Measurements from ENCODE around the gene TLCD5. TPM values are rescaled to one million over a fixed set of nuclear protein-coding genes. Genes with fewer than 3 reads are reported as not detected.

TLCD5 gene
- total and polyA plus RNA-seq, 4 donors = 2.0 to 10.8 (median 3.1) TPM

GRCh38 chr11:120306519-120307242 is 18.4 kb upstream of the TLCD5 start:
- H3K27ac ChIP-seq (ENCODE audit: low read depth in 1 of 2, low read length in 1 of 2) = no peak overlapping the region
- no peaks in the 10 kb centered on the region for H3K27me3 ChIP-seq (ENCODE audit: control insufficient read depth in 3 of 3, insufficient read depth in 3 of 3, low read length in 2 of 3)
- 61 to 68% methylated on average over 11 of the region's 11 CpGs for WGBS, 2 donors
- no peaks in the 10 kb centered on the region for H3K9me3 ChIP-seq (ENCODE audit: control insufficient read depth in 4 of 4, insufficient read depth in 3 of 4, low read length in 3 of 4)
- TF ChIP-seq CTCF (IDR thresholded peaks at IDR 0.05; ENCODE audit: control extremely low read depth, extremely low read depth) = no peak
- no peak overlapping the region for H3K4me3 ChIP-seq
- H3K36me3 ChIP-seq (ENCODE audit: control insufficient read depth in 4 of 4, insufficient read depth in 4 of 4, low read length in 4 of 4) = no peaks in the 10 kb centered on the region
- peaks cover 0 to 6% (median 0%) of the 10 kb centered on the region in 5 donors for H3K4me1 ChIP-seq (ENCODE audit: control insufficient read depth in 5 of 5, insufficient read depth in 5 of 5, low read length in 5 of 5)
- no peak for DNase-seq
- no peak for ATAC-seq (ENCODE audit: insufficient read depth, low FRiP score)
- no peak overlapping the region for H3K9ac ChIP-seq (ENCODE audit: insufficient read depth in 1 of 2, low read length in 2 of 2)

GRCh38 chr11:120307476-120307875 is 17.6 kb upstream of the TLCD5 start:
- Histone ChIP-seq H3K36me3 (ENCODE audit: control insufficient read depth in 4 of 4, insufficient read depth in 4 of 4, low read length in 4 of 4) (no peaks in the 10 kb centered on the region), H3K9me3 (ENCODE audit: control insufficient read depth in 4 of 4, insufficient read depth in 3 of 4, low read length in 3 of 4) (no peaks in the 10 kb centered on the region), H3K4me3 (no peak overlapping the region), H3K9ac (ENCODE audit: insufficient read depth in 1 of 2, low read length in 2 of 2) (no peak overlapping the region), H3K4me1 (ENCODE audit: control insufficient read depth in 5 of 5, insufficient read depth in 5 of 5, low read length in 5 of 5) (peaks cover 0 to 4% (median 0%) of the 10 kb centered on the region in 5 donors), H3K27me3 (ENCODE audit: control insufficient read depth in 3 of 3, insufficient read depth in 3 of 3, low read length in 2 of 3) (no peaks in the 10 kb centered on the region), H3K27ac (ENCODE audit: low read depth in 1 of 2, low read length in 1 of 2) (no peak overlapping the region)
- ATAC-seq (ENCODE audit: insufficient read depth, low FRiP score) (no peak), DNase-seq (no peak)
- TF ChIP-seq CTCF (IDR thresholded peaks at IDR 0.05; ENCODE audit: control extremely low read depth, extremely low read depth) = no peak
- WGBS, 2 donors = 95% methylated on average over 10 to 11 of the region's 11 CpGs

GRCh38 chr11:120308081-120308480 is 17.0 kb upstream of the TLCD5 start:
- no peak for TF ChIP-seq CTCF (IDR thresholded peaks at IDR 0.05; ENCODE audit: control extremely low read depth, extremely low read depth)

More at GRCh38 chr11:120308081-120308480, 17.0 kb upstream of the TLCD5 start:
- Histone ChIP-seq H3K9me3 (ENCODE audit: control insufficient read depth in 4 of 4, insufficient read depth in 3 of 4, low read length in 3 of 4) (no peaks in the 10 kb centered on the region), H3K4me1 (ENCODE audit: control insufficient read depth in 5 of 5, insufficient read depth in 5 of 5, low read length in 5 of 5) (no peaks in the 10 kb centered on the region), H3K27me3 (ENCODE audit: control insufficient read depth in 3 of 3, insufficient read depth in 3 of 3, low read length in 2 of 3) (no peaks in the 10 kb centered on the region), H3K4me3 (no peak overlapping the region), H3K27ac (ENCODE audit: low read depth in 1 of 2, low read length in 1 of 2) (no peak overlapping the region), H3K9ac (ENCODE audit: insufficient read depth in 1 of 2, low read length in 2 of 2) (no peak overlapping the region), H3K36me3 (ENCODE audit: control insufficient read depth in 4 of 4, insufficient read depth in 4 of 4, low read length in 4 of 4) (no peaks in the 10 kb centered on the region)
- WGBS, 2 donors = 90 to 93% methylated on average over 7 of the region's 7 CpGs
- DNase-seq (no peak), ATAC-seq (ENCODE audit: insufficient read depth, low FRiP score) (no peak)

All from lung (tissue), 12 donors.